Activated CD4-positive, alpha-beta T cell treated with anti-CD3 and anti-CD28 coated beads for 48 hours (primary cell): ENCODE measurements around the gene PALLD.
"Not testable (repeated sequence)": the region's sequence is repeated elsewhere in the genome, so short reads cannot be mapped to it uniquely, and the experiment has no call there.

Experiments
- DNase-seq: peaks from one replicate; pipeline ENCODE4 v3.0.0-alpha.2; 2020

PALLD gene

DNA sequence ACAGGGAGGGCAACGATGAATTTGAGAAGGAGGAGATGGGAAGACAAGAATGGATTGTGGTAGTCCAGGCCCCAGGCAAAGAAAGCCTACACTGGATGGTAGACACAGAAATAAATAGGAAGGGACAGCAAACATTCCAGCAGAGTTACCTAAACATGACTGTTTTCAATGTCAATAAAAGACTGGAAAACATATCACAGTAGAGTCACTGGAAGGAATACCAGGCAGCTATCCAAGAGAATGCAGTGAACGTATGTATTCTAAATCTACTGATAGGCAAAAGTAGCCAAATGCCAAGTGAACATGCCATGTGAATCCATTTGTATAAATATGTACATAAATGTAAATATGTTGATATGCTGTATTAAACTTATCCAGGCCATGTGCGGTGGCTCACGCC, 183.0 kb downstream of the PALLD start:
- DNase-seq: no peak

GRCh38 chr4:168682898-168683500, 186.1 kb downstream of the PALLD start:
- no peak for DNase-seq

DNA sequence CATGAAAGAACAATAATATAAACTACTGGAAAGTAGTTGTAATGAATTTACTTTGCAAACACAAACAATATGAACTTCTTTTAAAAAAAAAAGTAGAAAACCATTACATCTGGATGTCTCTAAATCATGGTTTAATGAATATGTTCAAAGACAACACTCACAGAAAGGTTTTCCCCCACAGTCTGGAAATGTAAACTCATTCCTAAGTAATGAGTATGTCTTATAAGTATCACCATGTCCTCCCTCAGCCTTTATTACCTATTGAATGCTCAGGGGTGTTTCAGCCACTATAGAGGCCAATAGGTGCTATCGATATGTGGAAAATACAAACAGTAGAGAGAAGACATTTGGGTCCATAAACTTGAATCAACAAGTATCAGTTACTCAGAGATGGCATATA, 186.7 kb downstream of the PALLD start:
- no peak for DNase-seq

DNA sequence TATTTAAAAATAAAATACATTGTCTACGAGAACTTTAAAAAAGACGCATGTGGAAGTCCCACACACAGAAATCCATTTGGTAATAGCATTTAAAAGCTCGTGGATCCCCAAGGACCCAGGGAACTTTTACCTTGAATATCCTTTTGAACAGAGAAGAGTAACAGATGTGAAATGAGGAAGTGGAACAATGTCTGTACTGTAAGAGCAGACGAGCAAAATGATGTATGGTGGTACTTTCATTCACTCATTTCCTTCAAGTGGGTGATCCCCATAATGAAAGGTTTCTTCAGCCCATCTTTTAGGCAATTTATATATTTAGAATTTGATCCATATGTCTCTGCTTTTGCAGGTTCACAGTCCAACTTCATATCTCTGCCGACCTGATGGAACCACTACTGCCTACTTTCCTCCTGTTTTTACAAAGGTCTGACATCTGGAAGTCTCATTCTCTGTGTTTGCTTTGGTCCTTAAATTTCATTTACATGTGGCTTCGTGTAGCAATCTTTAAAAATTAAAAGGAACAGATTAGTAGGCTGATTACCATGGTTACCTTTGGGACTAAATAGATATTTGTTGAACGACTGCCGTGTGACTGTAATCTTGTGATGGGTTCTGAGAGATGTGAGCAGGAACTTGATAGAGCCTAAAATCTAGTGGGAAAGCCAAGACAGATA, 188.4 kb downstream of the PALLD start:
- DNase-seq: no peak

- DNase-seq: no peak
Observed at GRCh38 chr4:168688584-168688983, 191.7 kb downstream of the PALLD start.

GRCh38 chr4:168689791-168690190, 192.9 kb downstream of the PALLD start:
- DNase-seq: no peak

DNA sequence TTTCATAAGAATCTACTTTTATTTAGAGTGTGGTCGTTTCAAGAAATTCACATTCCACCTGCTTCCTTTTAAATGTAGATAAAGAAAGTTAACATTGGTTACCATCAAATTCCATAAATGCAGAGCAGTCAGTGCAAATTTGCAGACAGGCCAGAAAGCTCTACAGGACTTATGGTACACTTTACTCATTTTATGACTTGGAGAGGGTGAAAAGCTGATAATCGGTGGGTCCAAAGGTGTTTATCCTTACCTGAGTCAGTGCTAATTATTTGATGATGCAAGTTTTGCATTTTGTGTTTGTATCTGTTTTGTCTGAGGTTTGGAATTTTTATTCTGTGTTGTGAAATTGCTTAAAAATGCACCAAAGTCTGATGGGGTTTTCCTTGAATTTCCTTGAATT, 193.3 kb downstream of the PALLD start:
- no peak for DNase-seq

DNA sequence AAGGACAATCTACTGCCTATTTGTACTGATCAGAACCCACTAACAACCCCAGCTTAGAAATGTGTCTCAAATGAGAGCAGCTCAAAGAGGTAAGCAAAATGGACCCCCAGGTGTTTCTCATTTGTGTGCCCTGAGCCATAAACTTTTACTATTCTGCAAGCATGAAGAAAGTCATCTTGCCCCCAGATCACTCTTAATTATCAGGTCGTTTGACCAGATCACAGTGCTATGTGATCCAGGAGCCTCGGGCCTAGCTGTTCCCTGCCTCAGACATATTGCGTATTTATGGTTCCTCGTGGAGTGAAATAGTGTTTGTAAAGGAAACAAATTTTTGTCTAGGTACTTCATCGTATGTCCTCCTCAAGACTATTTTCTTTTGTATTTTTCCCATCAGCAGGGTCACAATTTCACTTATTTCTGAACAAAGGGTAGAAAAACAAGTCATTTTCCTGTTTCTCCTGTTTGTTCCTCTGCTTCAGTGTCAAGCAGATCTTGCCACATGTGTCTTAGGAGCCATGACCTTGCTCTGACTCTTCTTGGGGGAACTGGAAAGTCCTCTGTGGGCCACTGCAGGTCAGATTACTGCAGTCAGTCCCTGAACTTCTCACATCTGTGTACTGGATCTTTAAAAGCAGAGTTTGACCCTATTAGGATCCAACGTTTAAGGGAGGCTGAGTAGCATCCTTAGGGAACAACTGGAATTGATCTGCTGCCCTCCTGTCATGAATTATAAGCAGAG, 194.9 kb downstream of the PALLD start:
- no peak for DNase-seq

- no peak for DNase-seq
Observed at GRCh38 chr4:168693750-168694490, 197.1 kb downstream of the PALLD start.

GRCh38 chr4:168694667-168695066, 197.8 kb downstream of the PALLD start:
- DNase-seq: no peak

DNA sequence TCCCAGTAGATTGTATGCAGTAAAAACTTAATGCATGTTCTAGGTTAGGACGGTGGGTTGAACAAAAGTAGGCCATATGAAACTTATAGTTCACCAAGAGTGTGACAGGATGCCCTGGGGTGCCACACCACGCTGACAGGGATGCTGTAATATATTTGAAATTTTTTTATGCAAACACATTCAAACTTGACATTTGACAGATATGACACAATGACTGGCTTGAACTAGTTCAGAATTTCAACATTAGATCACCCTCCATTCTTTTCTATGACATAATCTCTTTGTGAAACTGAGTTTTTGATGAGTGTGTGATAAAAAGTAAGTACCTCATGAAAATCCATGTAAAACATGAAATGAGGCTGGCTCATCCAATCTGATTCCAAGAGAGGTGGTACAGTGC, 198.4 kb downstream of the PALLD start:
- no peak for DNase-seq

DNA sequence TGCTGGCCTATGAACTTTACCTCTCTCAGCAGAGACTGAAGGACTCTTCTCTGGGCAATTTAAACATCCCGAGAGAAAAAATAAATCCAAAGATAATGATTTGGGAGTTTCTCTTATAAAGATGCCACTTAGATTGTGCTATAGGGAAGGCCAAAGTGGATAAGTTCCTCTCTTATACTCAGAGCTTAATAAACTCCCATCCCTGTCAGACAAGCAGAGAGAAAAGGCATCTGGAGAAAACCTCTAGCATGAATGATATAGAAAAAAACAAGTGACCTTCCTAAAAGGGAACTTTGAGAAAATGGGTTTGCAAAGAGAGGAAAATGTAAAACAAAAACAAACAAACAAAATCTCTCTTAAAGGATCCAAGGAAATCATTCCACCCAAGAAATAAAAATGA, 199.4 kb downstream of the PALLD start:
- no peak for DNase-seq

GRCh38 chr4:168696826-168697225, 200.0 kb downstream of the PALLD start:
- DNase-seq: no peak

- DNase-seq: no peak
Observed at GRCh38 chr4:168699224-168699878, 202.5 kb downstream of the PALLD start.

DNA sequence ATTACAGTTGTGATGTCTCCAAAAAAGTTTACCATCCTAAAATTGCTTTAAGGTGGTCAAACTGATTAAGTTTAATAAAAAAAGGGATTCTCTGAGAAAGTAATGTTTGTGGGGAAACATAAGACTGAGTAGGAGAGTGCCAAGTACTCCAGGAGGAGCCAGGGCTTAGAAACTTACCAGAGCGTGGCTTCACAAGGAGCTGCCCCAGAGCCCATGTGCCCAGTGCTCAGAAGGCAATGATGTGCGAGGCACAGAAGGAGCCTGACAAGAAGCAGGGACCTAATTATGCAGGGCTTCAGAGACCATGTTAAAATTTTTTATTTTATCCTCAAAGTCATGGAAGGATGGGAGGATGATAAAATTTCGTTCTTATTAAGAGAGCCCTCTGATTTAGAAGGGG, 204.2 kb downstream of the PALLD start:
- no peak for DNase-seq

- not testable (repeated sequence) for DNase-seq
Observed at GRCh38 chr4:168702581-168703087, 205.8 kb downstream of the PALLD start.

GRCh38 chr4:168705121-168705520, 208.3 kb downstream of the PALLD start:
- no peak for DNase-seq

DNA sequence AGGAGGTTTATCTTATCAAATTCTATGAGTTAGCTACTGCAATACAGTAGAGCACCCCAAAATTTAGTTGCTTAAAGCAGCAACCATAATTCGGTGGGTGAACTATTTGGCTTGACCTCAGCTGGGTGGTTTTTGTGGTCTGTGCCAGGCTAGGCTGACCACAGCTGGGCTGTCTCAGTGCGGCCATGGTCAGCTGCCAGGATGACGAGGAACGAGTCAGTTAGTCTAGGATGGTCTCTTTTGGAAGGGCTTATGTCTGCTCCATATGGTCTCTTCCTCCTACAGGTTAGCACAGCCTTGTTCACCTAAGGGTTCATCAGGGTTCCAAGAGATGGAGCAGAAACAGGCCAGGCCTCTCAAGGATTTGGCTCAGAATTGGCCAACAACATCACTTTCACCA, 210.4 kb downstream of the PALLD start:
- no peak for DNase-seq

GRCh38 chr4:168708108-168708507, 211.3 kb downstream of the PALLD start:
- no peak for DNase-seq

- DNase-seq: peak; percentile 7
Observed at GRCh38 chr4:168710353-168710946, 213.6 kb downstream of the PALLD start.

- peak; percentile 8 for DNase-seq
Observed at GRCh38 chr4:168711197-168712140, 214.6 kb downstream of the PALLD start.
